ENCODE data around the gene BPI.

GRCh38 chr20:38355161-38356012, 51.4 kb downstream of the BPI start:
- TF ChIP-seq TAF1 (IDR thresholded peaks at IDR 0.05; ENCODE audit: low read depth) (no peak), RAD21 (IDR thresholded peaks at IDR 0.05; ENCODE audit: low read depth) (no peak), REST (IDR thresholded peaks at IDR 0.05; ENCODE audit: low read depth) (no peak), YY1 (IDR thresholded peaks at IDR 0.05; ENCODE audit: low read depth) (no peak), MAX (IDR thresholded peaks at IDR 0.05) (no peak), TEAD4 (IDR thresholded peaks at IDR 0.05) (no peak), TCF12 (IDR thresholded peaks at IDR 0.05; ENCODE audit: low read depth) (no peak), EGR1 (IDR thresholded peaks at IDR 0.05) (no peak), EP300 (IDR thresholded peaks at IDR 0.05; ENCODE audit: borderline replicate concordance) (no peak), USF1 (IDR thresholded peaks at IDR 0.05) (no peak)

Data from Ishikawa (cell line).